Measurements from ENCODE around the gene KRT36.

DNA sequence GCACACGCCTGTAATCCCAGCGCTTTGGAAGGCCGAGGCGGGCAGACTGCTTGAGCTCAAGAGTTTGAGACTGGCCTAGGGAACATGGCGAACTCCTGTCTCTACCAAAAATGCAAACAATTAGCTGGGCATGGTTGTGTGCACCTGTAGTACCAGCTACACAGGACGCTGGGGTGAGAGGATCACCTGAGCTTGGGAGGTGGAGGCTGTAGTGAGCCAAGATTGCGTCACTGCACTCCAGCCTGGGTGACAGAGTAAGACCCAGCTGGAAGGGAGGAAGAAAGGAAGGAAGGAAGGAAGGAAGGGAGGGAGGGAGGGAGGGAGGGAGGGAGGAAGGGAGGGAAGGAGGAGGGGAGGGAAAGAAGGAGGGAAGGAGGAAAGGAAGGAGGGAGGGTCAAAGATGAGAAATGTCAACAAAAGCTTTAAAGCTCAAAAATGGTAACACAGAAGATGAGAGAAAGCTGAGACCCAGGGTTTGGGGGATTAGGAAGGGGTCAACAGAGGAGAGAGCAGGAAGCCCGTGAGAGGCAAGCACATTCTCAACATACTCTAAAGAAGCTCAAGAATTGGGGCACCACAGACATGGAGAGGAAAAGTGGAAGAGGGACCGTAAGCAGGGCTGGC, 43.3 kb upstream of the KRT36 start:
- TF ChIP-seq CTCF (conservative IDR thresholded peaks at IDR 0.05; ENCODE audit: low read length) (no peak), EZH2phosphoT487 (IDR thresholded peaks at IDR 0.05; ENCODE audit: borderline replicate concordance) (no peak)

All from Loucy (cell line).